Measurements from ENCODE around the gene ASPG. TPM values are rescaled to one million over a fixed set of nuclear protein-coding genes. Genes with fewer than 3 reads are reported as not detected.

The ASPG gene
- total RNA-seq, 4 donors from 2014 or later: 1.5 to 2.0 (median 1.9) TPM; not detected in 1

GRCh38 chr14:104081951-104082464, 3.5 kb upstream of the ASPG start:
- no peak for TF ChIP-seq CTCF (IDR thresholded peaks at IDR 0.05)
- DNase-seq (ENCODE audit: low spot score): no peak

GRCh38 chr14:104082807-104083206, 2.7 kb upstream of the ASPG start:
- no peak for ATAC-seq (ENCODE audit: low FRiP score)
- no peak for DNase-seq (ENCODE audit: low spot score)
- no peak for TF ChIP-seq CTCF (IDR thresholded peaks at IDR 0.05)

More at GRCh38 chr14:104081951-104082464, 3.5 kb upstream of the ASPG start:
- ATAC-seq (ENCODE audit: low FRiP score): no peak

- TF ChIP-seq CTCF (IDR thresholded peaks at IDR 0.05): no peak
- ATAC-seq (ENCODE audit: low FRiP score): no peak
- DNase-seq (ENCODE audit: low spot score): no peak
Measured at GRCh38 chr14:104084251-104085002, 1.1 kb upstream of the ASPG start.

GRCh38 chr14:104085889-104086201, 345 bp downstream of the ASPG start:
- no peak for TF ChIP-seq CTCF (IDR thresholded peaks at IDR 0.05)
- ATAC-seq (ENCODE audit: low FRiP score): no peak
- peak; percentile 12 for DNase-seq (ENCODE audit: low spot score)

GRCh38 chr14:104086210-104086660, 735 bp downstream of the ASPG start:
- peak; percentile 16 for DNase-seq (ENCODE audit: low spot score)

GRCh38 chr14:104086661-104087461, 1.4 kb downstream of the ASPG start:
- no peak for ATAC-seq (ENCODE audit: low FRiP score)
- TF ChIP-seq CTCF (IDR thresholded peaks at IDR 0.05): no peak
- DNase-seq (ENCODE audit: low spot score): no peak

More at GRCh38 chr14:104086210-104086660, 735 bp downstream of the ASPG start:
- TF ChIP-seq CTCF (IDR thresholded peaks at IDR 0.05): no peak
- ATAC-seq (ENCODE audit: low FRiP score): no peak

Data from omental fat pad (tissue), 4 donors.